Neural cell (in vitro differentiated cells): Measurements from ENCODE around the gene KLHDC1. TPM values are rescaled to one million over a fixed set of nuclear protein-coding genes. Genes with fewer than 3 reads are reported as not detected.

Experiments used
- H2AFZ ChIP-seq: fragments of 200-600, 300-800 bp; sonication (generic), shearing (Covaris generic); 2 replicates; pipeline ENCODE4 v1.6.0; 2014; ENCODE audit warnings: low read depth, mild to moderate bottlenecking, antibody characterized with exemption, low read length, moderate library complexity
- H3F3A ChIP-seq: fragments of 200-600 bp; shearing (Covaris generic); 2 replicates; pipeline ENCODE4 v1.6.1; 2016; ENCODE audit warnings: mild to moderate bottlenecking, moderate library complexity, mixed read lengths, antibody characterized with exemption, low read length; ENCODE audit not compliant: insufficient read depth, poor library complexity, severe bottlenecking
- H3K27ac ChIP-seq: fragments of 200-600, 300-800 bp; sonication (generic), shearing (Covaris generic); 2 replicates; pipeline ENCODE4 v1.5.1; 2014; ENCODE audit warnings: mild to moderate bottlenecking, low read length, moderate library complexity
- H3K27me3 ChIP-seq: fragments of 300-800, 200-600 bp; sonication (generic), shearing (Covaris generic); 2 replicates; pipeline ENCODE4 v1.6.0; 2014; ENCODE audit warnings: mild to moderate bottlenecking, low read depth, low read length, moderate library complexity; ENCODE audit not compliant: insufficient read depth
- H3K36me3 ChIP-seq: fragments of 300-800, 200-600 bp; sonication (generic), shearing (Covaris generic); 2 replicates; pipeline ENCODE4 v1.5.1; 2014; ENCODE audit warnings: mild to moderate bottlenecking, antibody characterized with exemption, low read length, moderate library complexity; ENCODE audit not compliant: insufficient read depth
- H3K4me2 ChIP-seq: fragments of 300-800, 200-600 bp; sonication (generic), shearing (Covaris generic); 2 replicates; pipeline ENCODE4 v1.6.0; 2014; ENCODE audit warnings: mild to moderate bottlenecking, low read length
- H3K4me3 ChIP-seq: fragments of 300-800, 200-600 bp; sonication (generic), shearing (Covaris generic); 2 replicates; pipeline ENCODE4 v1.5.1; 2014; ENCODE audit warnings: mild to moderate bottlenecking, low read length, moderate library complexity
- H3K79me2 ChIP-seq: fragments of 200-600 bp; shearing (Covaris generic); replicated peaks from 2 replicates; pipeline ENCODE4 v1.6.0; 2014; ENCODE audit warnings: mild to moderate bottlenecking, low read length, moderate library complexity; ENCODE audit not compliant: insufficient read depth
- H3K9ac ChIP-seq: fragments of 300-800, 200-600 bp; sonication (generic), shearing (Covaris generic); 2 replicates; pipeline ENCODE4 v1.6.1; 2016; ENCODE audit warnings: mild to moderate bottlenecking, low read length, mixed read lengths
- H3K9me2 ChIP-seq: fragments of 200-600 bp; shearing (Covaris generic); 2 replicates; pipeline ENCODE4 v1.6.1; 2016; ENCODE audit warnings: mild to moderate bottlenecking, low read length, mixed read lengths; ENCODE audit not compliant: insufficient read depth
- H3K9me3 ChIP-seq: fragments of 200-600, 300-800 bp; sonication (generic), shearing (Covaris generic); 2 replicates; pipeline ENCODE4 v1.6.1; 2016; ENCODE audit warnings: mild to moderate bottlenecking, mixed run types, low read length, moderate library complexity, mixed read lengths
- H4K20me1 ChIP-seq: fragments of 200-600 bp; shearing (Covaris generic); 2 replicates; pipeline ENCODE4 v1.6.1; 2016; ENCODE audit warnings: mild to moderate bottlenecking, mixed run types; ENCODE audit not compliant: insufficient read depth
- EP300 ChIP-seq: fragments of 450-650 bp; conservative IDR thresholded peaks from 2 replicates; pipeline ENCODE4 v1.6.1; 2014; ENCODE audit warnings: antibody characterized with exemption, mild to moderate bottlenecking, moderate library complexity; ENCODE audit not compliant: poor library complexity, severe bottlenecking
- EZH2 ChIP-seq: fragments of 200-600, 300-800 bp; shearing (Covaris generic), sonication (generic); IDR thresholded peaks from 2 replicates; pipeline ENCODE4 v1.6.1; 2014; ENCODE audit warnings: antibody characterized with exemption, low read length, borderline replicate concordance, mild to moderate bottlenecking; ENCODE audit not compliant: insufficient read depth, poor library complexity, severe bottlenecking
- MXI1 ChIP-seq: fragments of 450-650 bp; conservative IDR thresholded peaks from 2 replicates; pipeline ENCODE4 v1.6.1; 2014; ENCODE audit warnings: antibody characterized with exemption, mild to moderate bottlenecking; ENCODE audit not compliant: poor library complexity, severe bottlenecking
- POLR2AphosphoS5 ChIP-seq: IDR thresholded peaks from 2 replicates; pipeline ENCODE4 v1.6.1; 2012
- RAD21 ChIP-seq: fragments of 450-650 bp; conservative IDR thresholded peaks from 2 replicates; pipeline ENCODE4 v1.6.1; 2014; ENCODE audit warnings: antibody characterized with exemption, mild to moderate bottlenecking, moderate library complexity
- SMC3 ChIP-seq: fragments of 450-650 bp; conservative IDR thresholded peaks from 2 replicates; pipeline ENCODE4 v1.6.1; 2014; ENCODE audit warnings: antibody characterized with exemption, mild to moderate bottlenecking, moderate library complexity; ENCODE audit not compliant: poor library complexity
- TAF1 ChIP-seq: IDR thresholded peaks from 2 replicates; pipeline ENCODE4 v1.6.1; 2012; ENCODE audit warnings: low read depth
- polyA plus RNA-seq: library from polyadenylated mRNA; depleted of rRNA; stranded (reverse); fragments of >200 nt; gene quantifications from 2 replicates; pipeline ENCODE4 v1.2.3, GENCODE V29; 2014
- TF ChIP-seq, protein P1 (sequence below): IDR thresholded peaks from 2 replicates; pipeline ENCODE4 v1.6.1; 2012; ENCODE audit warnings: borderline replicate concordance
- TF ChIP-seq, protein P2 (sequence below): fragments of 450-650 bp; IDR thresholded peaks from 2 replicates; pipeline ENCODE4 v1.5.1; 2014; ENCODE audit warnings: antibody characterized with exemption, mild to moderate bottlenecking, moderate library complexity; ENCODE audit not compliant: poor library complexity, severe bottlenecking

KLHDC1 gene
- polyA plus RNA-seq, 1 donor from 2014 or later = 6.5 TPM

DNA sequence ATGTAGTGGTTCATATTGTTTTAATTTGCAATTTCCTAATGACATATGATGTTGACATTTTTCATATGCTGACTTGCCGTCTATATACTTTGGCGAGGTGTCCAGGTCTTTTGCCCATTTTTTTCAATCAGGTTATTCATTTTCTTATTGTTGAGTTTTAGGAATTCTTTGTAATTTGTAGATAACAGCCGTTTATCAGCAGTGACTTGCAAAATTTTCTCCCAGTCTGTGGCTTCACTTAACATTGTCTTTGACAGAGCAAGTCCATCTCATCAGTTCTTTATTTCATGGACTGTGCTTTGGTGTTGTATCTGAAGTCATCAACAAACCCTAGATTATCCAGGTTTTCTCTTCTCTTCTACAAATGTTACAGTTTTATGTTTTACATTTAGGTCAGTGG, 62.5 kb downstream of the KLHDC1 start:
- H2AFZ ChIP-seq = no peak overlapping the region
- H3K27me3 ChIP-seq = no peaks in the 10 kb centered on the region
- no peaks in the 10 kb centered on the region for H3K9me2 ChIP-seq
- H3K9ac ChIP-seq = no peak overlapping the region
- no peak overlapping the region for H3K4me3 ChIP-seq
- no peak overlapping the region for H3K4me2 ChIP-seq
- H3K36me3 ChIP-seq = no peaks in the 10 kb centered on the region
- H3K9me3 ChIP-seq = no peaks in the 10 kb centered on the region
- no peaks in the 10 kb centered on the region for H3F3A ChIP-seq
- H3K79me2 ChIP-seq = no peaks in the 10 kb centered on the region
- H4K20me1 ChIP-seq = no peaks in the 10 kb centered on the region
- TF ChIP-seq EP300 = no peak
- TF ChIP-seq TAF1 = no peak
- TF ChIP-seq MXI1 = no peak
- no peak for TF ChIP-seq SMC3
- TF ChIP-seq EZH2 = no peak
- TF ChIP-seq RAD21 = no peak
- TF ChIP-seq, protein P1, sequence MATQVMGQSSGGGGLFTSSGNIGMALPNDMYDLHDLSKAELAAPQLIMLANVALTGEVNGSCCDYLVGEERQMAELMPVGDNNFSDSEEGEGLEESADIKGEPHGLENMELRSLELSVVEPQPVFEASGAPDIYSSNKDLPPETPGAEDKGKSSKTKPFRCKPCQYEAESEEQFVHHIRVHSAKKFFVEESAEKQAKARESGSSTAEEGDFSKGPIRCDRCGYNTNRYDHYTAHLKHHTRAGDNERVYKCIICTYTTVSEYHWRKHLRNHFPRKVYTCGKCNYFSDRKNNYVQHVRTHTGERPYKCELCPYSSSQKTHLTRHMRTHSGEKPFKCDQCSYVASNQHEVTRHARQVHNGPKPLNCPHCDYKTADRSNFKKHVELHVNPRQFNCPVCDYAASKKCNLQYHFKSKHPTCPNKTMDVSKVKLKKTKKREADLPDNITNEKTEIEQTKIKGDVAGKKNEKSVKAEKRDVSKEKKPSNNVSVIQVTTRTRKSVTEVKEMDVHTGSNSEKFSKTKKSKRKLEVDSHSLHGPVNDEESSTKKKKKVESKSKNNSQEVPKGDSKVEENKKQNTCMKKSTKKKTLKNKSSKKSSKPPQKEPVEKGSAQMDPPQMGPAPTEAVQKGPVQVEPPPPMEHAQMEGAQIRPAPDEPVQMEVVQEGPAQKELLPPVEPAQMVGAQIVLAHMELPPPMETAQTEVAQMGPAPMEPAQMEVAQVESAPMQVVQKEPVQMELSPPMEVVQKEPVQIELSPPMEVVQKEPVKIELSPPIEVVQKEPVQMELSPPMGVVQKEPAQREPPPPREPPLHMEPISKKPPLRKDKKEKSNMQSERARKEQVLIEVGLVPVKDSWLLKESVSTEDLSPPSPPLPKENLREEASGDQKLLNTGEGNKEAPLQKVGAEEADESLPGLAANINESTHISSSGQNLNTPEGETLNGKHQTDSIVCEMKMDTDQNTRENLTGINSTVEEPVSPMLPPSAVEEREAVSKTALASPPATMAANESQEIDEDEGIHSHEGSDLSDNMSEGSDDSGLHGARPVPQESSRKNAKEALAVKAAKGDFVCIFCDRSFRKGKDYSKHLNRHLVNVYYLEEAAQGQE = no peak
- TF ChIP-seq POLR2AphosphoS5 = no peak
- TF ChIP-seq, protein P2, sequence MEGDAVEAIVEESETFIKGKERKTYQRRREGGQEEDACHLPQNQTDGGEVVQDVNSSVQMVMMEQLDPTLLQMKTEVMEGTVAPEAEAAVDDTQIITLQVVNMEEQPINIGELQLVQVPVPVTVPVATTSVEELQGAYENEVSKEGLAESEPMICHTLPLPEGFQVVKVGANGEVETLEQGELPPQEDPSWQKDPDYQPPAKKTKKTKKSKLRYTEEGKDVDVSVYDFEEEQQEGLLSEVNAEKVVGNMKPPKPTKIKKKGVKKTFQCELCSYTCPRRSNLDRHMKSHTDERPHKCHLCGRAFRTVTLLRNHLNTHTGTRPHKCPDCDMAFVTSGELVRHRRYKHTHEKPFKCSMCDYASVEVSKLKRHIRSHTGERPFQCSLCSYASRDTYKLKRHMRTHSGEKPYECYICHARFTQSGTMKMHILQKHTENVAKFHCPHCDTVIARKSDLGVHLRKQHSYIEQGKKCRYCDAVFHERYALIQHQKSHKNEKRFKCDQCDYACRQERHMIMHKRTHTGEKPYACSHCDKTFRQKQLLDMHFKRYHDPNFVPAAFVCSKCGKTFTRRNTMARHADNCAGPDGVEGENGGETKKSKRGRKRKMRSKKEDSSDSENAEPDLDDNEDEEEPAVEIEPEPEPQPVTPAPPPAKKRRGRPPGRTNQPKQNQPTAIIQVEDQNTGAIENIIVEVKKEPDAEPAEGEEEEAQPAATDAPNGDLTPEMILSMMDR = no peak
- H3K27ac ChIP-seq = no peak overlapping the region

DNA sequence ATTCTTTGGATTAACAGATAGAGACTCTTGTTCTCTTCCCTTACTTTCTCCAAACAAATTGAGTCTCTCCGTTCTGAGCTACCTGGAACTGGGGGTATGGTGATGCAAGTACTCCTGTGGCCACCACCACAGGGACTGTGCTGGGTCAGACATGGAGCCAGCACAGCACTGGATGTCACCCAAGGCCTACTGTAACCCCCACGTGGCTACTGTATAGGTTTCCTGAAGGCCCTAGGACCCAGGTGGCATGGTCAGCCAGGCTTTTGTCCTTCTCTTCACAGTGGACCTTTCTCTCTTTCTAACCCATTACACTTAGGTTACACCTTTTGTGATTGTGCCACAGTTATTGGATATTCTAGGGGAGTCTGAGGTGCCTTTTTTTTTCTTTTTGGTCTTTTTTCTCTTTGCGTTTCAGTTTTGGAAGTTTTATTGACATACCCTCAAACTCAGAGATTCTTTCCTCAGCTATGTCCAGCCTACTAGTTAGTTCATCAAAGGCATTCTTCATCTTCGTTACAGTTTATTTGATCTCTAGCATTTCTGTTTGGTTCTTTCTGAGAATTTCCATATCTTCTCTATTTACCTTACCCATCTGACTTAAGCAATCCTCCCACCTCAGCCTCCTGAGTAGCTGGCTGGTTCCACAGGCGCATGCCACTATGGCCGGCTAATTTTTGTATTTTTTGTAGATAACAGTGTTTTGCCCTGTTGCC, 69.1 kb downstream of the KLHDC1 start:
- Histone ChIP-seq H3K27ac (no peak overlapping the region), H3K4me3 (no peak overlapping the region), H3K27me3 (no peaks in the 10 kb centered on the region), H3F3A (no peaks in the 10 kb centered on the region), H3K4me2 (no peak overlapping the region), H3K79me2 (no peaks in the 10 kb centered on the region), H3K36me3 (no peaks in the 10 kb centered on the region), H3K9ac (no peak overlapping the region), H3K9me2 (no peaks in the 10 kb centered on the region), H2AFZ (no peak overlapping the region), H3K9me3 (no peaks in the 10 kb centered on the region), H4K20me1 (no peaks in the 10 kb centered on the region)
- no peak for TF ChIP-seq POLR2AphosphoS5
- TF ChIP-seq EZH2 = no peak
- TF ChIP-seq, protein P2 = no peak
- no peak for TF ChIP-seq SMC3
- TF ChIP-seq MXI1 = no peak
- no peak for TF ChIP-seq RAD21
- TF ChIP-seq EP300 = no peak
- TF ChIP-seq, protein P1 = no peak
- TF ChIP-seq TAF1 = no peak
